ENCODE measurements around the gene MYO3B.

MYO3B gene, protein sequence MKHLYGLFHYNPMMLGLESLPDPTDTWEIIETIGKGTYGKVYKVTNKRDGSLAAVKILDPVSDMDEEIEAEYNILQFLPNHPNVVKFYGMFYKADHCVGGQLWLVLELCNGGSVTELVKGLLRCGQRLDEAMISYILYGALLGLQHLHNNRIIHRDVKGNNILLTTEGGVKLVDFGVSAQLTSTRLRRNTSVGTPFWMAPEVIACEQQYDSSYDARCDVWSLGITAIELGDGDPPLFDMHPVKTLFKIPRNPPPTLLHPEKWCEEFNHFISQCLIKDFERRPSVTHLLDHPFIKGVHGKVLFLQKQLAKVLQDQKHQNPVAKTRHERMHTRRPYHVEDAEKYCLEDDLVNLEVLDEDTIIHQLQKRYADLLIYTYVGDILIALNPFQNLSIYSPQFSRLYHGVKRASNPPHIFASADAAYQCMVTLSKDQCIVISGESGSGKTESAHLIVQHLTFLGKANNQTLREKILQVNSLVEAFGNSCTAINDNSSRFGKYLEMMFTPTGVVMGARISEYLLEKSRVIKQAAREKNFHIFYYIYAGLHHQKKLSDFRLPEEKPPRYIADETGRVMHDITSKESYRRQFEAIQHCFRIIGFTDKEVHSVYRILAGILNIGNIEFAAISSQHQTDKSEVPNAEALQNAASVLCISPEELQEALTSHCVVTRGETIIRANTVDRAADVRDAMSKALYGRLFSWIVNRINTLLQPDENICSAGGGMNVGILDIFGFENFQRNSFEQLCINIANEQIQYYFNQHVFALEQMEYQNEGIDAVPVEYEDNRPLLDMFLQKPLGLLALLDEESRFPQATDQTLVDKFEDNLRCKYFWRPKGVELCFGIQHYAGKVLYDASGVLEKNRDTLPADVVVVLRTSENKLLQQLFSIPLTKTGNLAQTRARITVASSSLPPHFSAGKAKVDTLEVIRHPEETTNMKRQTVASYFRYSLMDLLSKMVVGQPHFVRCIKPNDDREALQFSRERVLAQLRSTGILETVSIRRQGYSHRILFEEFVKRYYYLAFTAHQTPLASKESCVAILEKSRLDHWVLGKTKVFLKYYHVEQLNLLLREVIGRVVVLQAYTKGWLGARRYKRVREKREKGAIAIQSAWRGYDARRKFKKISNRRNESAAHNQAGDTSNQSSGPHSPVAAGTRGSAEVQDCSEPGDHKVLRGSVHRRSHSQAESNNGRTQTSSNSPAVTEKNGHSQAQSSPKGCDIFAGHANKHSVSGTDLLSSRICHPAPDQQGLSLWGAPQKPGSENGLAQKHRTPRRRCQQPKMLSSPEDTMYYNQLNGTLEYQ (N-terminal part only)

DNA sequence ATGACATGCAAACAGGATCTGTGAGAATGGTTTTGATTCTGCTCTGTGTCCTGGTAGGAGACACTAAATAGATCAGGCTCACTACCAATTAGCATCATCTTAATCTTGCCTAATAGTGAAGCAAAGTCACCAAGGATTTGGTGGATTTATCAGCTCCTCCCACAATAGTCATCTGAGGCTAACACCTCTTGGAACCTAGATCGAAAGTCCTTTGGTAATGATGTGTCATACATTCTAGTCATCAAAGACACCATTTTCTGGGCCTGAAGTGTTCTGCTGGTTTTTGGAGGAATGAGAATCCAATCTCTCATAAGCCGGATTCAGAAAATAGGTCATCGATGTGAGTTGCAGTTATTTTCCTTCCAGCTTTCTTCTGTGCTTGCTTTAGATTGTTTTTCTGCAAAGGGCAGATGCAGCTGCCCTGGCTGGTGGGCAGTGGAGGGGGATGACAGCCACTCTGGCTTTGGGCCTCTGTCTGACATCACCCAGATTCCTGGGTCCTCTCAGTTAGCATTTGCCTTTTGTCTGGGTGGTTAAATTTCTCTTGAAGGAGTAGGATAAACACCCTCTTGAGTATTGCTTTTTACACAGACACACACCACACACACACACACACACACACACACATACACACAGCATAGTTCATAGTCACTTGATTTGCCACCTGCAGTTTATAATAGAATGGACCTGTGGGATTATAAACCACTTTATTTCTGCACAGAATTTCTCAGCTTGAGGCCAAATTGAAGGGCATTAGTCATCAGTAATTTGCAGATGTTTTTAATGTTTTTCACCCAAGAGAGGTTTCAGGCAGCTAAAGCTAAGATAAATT lies at the start of gene MYO3B:
MYO3B (plus strand) TSS at position 198 of the 832 bp plus-strand sequence; CDS start at position 339, 141 bp downstream.
- no peak for DNase-seq

DNA sequence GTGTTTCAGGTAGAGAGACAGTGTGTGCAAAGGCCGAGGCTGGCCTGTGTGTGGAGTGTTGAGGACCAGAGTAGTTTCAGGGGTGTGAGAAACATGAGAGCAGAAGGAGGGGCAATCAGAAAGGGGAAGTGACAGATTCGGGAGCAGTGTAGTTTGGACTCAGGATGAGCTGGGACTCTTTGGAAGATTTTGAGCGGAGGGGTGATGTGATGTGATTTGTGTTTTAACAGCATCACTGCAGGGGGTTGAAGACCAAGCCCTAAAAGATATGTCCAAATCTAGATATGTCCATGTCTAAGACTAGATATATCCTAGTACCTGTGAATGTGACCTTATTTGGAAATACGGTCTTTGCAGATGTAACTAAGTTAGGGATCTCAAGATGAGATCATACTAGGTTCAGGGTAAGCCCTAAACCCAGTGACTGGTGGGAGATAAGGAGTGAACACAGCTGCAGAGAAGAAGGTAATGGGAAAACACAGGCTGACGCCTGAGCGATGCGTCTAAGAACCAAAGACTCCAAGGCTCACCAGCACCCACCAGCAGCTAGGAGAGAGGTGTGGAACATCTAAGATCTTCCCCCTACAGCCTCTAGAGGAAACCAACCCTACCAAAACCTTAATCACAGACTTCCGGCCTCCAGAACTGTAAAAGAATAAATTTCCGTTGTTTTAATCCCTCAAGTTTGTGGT lies 38.5 kb upstream of the MYO3B start:
- DNase-seq: no peak

DNA sequence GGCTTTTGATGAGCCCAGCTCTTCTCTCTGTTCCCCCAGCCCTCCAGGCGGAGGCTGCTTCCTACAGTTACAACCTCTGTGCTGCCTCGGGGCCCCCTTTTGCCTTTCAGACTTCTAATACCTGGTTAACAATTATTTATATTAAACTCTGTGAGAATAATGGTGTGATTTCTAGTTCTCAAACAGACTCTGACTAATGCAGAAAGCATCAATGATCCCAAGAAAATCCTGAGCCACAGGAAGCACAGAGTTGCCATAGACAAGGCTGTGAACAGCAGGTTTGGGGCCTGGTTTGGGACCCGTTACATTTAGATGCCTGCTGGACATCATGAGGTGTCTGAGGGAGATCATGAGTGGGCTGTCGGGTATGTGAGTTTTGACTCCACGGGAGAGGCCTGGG lies 37.4 kb upstream of the MYO3B start:
- no peak for DNase-seq

DNA sequence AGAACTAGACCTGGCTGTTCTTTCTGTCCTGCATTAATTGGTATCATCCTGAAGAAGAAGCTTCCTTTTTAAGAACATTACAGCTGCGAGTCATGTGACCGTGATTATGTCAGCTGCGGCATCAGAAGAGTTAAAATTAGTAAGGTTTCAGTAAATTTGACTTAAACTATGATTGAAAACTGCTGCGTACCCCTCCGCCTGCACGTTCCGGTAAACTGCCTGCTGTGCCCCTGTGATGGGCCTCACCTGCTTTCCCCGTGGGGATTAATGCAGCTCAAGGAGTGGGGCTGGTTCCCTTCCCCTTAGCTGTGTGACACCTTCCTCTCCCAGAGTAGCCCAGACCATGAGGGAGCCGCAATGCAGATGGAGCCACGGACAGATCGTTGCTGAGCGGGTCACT lies 36.1 kb upstream of the MYO3B start:
- DNase-seq: no peak

DNA sequence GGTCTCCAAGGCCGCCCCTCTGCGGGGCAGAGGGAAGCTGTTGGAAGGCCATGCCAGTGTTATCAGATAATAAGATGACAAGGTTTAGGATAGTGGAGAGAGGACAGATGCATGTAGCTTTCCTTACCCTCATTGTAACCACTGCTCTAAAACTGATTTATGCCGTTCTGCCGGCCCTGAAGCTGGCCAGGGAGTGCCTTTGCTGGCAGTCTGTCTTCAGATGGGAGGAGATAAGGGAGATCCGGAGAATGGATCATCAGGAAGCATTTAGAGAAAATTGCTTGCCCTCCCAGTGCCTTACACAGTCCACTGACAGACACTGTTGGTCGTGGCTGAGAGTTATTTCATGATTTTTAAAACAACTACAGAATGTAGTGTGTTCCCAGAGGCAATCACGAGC lies 35.4 kb upstream of the MYO3B start:
- no peak for DNase-seq

DNA sequence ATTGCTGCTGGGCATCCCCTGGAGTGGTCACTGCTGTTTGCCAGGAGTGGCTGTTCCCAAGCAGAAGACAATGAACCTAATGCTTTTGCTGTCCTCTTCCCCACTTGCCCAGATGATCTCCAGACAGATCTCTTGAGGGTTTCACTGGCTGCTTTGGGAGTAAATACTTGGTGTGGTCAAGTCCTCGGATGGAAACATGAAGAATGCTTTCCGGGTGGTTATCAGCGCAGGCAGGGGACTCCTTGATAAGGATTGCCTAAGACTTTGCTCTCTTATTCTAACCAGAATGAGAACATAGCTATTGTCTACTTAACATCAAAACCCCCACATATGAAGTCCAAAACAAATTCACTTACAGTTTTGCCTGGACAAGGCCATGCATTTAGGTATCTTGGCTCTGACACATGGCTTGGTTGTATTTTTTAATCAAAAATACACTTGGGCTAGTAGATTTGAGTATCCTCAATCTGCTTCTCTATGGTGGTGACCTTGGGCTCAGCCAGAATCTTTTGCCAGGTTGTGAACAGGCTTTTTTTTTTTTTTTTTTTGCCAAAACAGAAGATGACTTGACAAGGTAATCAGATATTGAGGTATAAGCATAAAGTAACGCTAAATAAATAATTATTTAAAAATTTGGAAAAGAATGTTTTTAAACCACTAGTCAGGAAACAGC lies 34.8 kb upstream of the MYO3B start:
- no peak for DNase-seq

DNA sequence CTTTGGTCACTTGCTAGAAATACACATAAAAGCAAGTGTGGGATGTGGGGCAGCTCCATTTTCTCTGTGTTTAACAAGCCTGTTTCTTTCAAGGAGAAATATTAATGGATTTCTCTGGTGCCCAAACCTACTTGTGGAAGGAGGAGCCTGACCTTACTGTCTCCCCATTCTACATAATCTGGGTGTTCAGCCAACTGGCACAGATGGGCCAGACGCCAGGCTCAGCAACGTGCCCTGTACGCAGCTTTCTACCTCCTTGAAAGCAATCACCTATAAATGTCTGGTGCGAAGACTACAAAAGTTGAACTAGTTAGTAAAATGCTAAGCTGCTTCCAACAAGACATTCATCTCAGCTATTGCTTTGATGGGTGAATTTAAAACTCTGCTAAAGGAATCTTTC lies 33.2 kb upstream of the MYO3B start:
- DNase-seq: no peak

DNA sequence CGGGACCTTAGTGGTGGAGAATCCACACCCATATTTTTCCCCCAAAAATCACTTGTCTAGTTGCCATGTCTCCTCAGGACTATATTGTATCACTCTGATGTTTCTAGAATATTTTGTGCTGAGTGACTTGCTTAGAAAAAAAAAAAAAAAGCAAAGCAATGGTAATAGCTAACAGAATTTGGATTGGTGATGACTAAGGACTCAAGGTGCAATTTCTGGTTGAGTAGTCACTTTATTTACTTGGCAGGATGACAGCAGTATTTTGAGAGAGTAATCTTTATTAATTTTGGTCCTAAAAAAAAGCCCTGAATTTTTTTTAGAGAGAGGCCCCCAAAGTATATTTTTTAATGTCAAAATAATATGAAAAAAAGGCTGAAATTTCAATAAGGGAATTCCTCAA lies 32.8 kb upstream of the MYO3B start:
- DNase-seq: no peak

DNA sequence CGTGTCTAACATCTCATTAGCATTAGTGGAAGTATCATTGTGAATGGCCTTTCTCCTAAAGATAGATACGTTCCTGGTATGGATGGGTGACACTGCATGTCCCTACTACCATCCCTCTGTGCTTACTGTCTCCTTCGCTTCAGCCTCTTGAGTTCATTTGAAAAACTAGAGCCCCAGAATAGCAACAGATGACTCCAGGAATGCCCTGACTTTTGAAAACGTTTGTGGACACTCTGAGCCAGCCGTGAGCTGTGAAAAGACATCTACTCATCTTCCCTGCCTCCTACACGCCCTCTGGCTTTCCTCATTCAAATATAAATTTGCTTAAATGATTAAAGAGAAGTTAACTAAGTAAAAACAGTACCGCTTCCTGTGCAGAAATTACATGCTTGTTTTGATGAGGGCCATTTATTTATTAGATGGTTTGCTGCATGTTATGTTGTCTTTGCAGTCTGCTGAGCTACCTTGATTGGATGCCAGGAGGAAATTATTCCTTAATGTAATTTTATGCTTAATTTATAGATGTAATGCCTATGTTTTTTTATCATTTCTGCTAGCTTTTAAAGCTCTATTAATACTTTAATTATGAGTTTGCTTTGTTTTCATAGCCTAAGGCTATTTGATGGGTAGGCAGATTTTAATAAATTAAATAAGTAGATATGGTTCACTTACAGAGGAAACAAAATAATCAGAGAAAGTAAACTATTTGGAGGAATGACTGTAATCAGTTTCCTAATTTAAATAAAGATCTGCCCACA lies 32.1 kb upstream of the MYO3B start:
- peak; percentile 59 for DNase-seq

DNA sequence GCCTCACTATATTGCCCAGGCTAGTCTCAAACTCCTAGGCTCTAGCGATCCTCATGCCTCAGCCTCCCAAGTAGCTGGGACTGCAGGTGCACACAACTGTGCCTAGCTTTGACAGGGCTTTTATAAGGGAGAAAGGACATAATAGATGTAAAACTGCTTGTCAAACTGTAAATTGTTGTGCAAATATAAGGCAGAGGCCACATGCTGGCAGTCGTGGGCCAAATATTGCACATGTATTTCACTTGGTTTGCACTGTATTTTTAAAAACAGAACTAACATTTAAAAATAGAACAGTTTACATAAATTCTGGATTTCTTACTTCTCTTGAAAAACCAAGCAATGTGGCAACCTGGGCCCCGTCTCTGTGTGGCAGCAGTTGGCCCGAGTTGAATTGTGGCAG lies 31.2 kb upstream of the MYO3B start:
- DNase-seq: no peak

DNA sequence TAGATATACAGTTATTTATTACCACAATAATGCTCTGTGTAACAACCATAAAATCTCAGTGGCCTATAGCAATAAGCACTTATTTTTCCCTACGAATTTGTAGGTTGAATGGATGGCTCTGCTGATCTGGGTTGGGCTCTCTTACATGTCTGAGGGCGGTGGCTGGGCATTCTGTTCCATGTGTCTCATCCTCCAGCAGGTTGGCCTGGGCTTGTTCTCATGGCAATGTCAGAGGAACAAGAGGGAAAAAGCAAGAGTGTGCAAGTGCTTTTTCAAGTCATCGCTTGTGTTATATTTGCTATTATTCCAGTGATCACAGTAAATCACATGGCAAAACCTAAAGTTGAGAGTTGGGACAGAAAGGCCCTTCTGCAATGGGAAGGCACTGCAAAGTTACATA lies 30.4 kb upstream of the MYO3B start:
- DNase-seq: no peak

DNA sequence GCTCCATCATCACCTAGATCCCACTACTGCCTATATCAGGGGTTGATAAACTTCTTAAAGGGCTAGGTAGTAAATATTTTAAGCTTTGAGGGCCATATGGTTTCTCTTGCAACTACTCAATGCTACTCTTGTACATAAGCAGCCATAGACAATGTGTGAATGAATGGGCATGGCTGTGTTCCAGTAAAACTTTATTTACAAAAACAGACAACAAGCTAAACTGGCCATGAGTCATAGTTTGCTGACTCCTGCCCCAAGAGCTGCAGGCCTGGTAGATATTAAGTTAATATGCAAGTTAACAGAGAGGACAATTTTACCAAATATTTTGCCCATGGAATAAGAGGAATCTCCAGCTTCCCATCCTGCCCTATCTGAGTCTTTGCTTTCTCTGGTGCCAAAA lies 29.8 kb upstream of the MYO3B start:
- no peak for DNase-seq

DNA sequence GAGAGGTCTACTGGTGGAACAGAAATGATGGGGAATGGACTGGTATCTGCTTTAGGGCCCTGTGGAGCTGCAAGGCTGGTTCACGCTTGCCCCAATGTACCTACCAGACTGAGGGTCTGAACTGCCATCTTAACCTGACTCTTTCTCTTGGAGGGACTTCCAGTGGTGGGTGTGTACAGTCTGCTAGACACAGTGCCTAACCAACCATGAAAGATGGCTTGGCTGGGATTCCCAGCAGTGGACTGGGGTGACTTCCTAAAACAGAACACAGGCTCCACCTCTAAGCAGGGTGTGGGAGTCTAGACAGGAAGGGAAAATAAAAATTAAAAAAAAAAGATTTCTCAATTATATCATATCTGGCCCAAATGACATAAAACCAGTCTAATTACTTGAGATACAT lies 25.5 kb upstream of the MYO3B start:
- no peak for DNase-seq

DNA sequence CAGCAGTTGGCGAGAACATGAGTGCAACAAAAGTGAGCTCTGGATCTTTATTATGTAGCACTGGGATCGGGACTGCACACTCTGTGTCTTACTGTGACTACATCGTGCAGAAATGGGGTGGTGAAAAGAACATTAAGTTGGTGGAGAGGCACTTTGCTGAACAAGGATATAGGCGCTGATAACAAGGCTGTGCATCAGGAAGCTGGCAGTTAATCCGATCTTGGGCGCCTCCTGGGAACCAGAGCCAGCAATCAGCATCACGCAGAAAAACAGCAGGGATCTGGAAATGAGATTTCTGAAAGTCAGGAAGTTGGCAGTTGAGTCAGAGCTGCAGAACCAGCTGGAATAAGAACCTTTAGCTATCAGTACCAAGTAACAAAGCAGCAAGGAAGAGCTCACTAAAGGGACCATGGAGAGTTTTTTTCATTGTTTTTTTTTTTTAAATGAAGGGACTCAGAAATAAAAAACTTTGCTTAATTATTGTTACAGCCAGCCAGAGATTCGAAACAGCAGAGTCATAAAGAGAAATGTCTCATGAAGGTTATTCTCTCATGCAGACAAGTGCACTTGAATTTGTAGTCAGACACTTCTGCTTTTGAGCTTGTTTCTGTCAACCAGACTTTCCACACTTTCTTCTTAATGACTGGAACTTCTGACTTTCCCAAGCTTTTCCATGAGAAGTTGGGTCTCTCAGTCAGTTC lies 22.8 kb upstream of the MYO3B start:
- no peak for DNase-seq

DNA sequence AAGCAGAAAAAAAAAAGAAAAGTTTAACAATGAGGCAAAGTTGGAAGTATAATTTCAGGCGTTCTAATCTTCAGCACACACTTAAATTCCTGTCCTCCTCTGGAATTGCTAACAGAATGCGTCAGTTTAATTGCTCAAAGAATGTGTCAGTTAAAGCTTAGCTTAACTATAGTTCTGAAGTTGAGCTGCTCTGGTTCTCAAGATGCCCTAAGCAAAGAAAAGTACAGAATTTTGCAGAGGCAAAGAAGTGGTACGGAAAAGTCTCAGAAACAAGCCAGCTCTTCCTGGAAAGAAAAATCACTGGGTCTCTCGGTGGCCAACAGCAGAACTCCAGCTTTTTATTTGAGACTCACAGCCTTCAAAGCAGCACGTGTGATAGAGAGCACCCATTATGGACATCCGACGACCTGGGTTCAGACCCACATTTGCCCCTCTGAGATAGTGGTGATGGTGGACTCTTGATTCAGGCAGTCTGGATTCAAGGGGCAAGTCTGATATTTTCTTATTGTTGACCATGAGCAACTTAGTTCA lies 22.2 kb upstream of the MYO3B start:
- no peak for DNase-seq

DNA sequence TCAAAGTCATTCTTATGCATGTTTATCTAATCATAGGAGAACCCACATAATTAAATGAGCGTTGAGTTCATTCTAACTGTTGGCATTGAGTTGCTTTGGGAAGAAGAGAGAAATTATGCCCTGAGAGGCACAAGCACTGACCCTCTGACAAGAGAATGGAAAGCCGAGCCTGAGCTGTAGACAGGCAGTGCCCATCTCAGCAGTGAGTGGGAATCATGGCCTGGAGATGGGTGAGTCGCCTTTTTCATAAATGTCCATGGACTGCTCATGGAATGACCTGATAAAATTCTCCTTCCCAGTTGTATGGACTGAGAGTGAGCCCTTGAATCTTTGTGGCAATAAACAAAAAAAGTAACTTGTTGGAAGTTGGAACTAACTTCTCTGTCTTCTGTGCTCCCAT lies 21.4 kb upstream of the MYO3B start:
- no peak for DNase-seq

DNA sequence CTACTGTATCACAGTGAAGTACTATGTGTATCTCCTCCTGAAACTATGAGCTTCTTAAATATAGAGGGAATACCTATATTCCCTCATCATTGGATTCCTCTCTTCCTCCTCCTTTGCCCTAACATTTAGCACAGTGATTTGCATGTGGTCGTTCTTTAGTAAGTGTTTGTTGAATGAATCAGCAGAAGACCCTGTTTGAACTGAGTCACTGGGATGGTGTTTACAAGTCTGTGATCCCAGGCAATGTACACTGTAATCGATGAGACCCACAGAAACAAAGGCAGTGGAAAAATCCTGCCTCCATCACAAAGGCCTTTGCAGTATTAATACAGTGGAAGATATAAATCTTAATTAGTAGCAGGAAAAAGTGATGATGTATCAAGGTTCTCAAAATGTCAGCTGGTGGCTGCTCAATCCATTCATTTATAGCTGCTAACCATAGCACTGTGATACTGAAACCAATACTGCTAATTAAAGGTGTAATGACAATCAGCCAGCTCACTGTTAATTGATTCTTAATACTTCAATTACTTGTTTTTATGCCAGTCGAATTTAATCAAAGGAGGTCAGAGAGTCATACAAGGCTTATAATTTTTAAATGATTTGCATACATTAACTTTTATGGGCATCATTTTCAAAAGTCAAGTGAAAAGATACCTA lies 20.8 kb upstream of the MYO3B start:
- DNase-seq: no peak

DNA sequence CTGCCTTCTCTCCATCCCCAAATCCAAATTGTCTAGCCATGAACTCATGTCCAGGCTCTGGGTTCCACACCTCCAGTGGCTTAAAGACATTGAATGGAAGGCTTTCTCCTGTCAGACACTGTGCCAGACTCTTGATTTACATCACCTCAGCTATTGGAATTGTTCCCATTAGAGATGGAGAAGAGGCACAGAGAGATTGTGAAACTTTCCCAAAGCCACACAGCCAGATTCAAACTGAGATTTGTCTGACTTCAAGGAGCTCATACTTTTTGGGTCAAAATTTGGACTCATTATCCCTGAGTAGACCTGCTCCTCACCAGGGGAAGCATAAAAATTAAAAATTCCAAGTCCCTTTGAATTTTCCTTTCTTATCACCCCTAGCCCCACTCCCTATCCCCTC lies 18.9 kb upstream of the MYO3B start:
- no peak for DNase-seq
